Ecto neural progenitor cell (in vitro differentiated cells): ENCODE measurements around the gene AUTS2.
"Not testable (repeated sequence)": the region's sequence is repeated elsewhere in the genome, so short reads cannot be mapped to it uniquely, and the experiment has no call there.

Experiments used
- DNase-seq: peaks from one replicate; pipeline ENCODE4 v3.0.0-alpha.2; 2018; ENCODE audit warnings: low spot score

Gene AUTS2

DNA sequence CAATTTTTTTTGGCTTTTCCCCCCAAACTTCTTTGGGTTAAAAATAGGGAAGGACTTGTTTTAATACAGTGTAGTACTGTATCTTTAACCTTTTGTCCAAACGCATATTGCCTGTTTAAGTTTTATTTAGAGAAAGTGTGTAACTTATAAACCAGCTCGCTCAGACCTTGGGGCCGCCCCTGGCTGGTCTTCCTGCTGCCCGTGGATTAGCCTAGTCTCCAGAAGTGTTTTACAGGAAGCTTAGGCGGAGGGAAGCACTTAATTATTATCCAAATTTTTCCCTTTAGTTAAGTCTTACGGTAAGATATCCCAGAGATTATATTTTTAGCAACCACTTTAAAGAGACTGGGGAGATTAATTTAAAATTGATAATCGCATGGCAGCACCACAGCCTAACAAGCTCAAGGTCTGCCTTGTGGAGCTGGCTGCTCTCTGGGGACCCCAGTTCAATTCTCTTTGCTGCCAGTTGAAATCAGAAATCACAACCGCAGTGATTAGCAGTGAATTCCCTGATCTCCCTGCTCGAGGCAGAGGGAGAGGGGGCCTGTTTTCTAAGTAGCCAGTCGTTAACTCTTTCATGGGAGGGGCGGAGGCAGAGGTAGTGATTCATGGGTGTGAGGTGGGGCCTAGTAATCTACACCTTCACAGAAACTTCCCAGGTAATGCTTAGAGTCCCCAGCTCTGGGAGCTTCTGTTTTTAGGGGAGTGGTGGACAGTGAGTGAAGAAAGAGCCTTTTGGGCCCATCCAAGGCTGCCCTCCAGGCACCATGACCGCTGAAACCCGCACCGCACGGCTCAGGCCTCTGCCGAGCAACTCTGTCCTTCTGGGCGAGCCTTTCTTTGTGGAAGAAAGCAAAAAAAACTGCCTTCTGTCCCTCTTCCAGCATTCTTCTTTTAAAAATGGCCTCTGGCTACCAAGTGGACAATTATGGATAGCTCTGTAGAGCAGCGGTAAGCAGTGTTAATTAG lies 984.9 kb downstream of the AUTS2 start:
- DNase-seq = no peak

DNA sequence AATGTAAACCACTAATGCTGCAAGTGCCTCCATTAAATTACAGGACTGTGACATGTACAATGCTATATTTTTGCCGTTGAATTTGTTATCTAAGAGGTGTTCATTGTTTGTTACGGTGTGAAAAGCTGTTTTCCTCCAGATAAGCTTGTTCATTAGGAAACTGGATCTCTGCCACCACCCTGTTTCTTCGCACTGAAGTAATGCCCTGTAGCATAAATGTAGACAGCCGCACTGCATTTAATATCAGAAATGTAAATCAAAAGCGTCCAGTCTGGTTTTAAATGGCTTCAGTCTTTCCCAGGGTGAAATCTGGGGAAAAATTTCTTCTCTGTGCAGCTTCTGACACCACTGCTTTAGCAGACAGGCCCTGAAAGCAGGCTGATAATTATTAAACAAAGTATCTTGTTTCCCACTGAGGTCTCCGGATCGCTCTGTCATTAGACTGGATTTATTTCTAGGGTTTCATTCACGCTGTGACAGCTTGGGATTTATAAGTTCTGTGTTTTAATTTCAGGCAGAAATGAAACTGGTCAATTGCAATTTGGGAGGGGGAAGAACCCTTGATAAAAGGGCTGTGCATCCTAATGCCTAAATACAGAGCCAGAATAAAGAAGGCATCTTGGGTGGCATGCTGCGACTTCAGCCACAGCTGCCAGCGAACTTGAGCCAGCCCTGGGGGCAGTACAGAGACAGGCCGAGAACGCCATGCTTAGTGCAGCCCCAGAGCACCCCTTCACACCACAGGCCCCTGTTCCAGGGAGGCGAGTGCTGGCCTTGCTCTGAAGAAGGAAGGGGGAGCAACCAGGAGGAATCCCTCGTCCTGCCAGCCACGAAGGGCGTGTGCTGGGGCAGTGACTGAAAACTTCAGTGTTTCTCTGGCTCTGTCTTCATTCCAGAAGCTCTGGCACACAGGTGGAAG lies 985.9 kb downstream of the AUTS2 start:
- DNase-seq = no peak

DNA sequence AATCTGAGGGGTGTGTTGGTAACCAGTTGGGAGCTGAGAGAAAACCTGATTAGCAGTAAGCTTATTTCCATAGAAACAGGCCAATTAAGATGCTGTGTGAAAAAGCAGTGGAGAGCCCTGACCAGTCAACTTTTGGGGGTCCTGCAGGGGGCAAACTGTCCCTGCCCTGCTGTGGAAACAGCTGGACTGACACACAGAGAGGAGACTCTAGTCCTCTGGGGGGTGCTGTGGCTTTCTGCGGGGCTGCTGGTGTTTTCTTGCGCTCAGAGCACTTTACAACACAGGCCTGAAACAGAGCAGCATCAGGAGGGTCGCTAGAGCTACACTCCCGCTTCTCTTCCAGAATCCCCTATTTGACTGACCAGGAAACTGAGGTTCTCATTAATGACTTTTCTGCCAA lies 986.8 kb downstream of the AUTS2 start:
- peak; percentile 70 for DNase-seq

DNA sequence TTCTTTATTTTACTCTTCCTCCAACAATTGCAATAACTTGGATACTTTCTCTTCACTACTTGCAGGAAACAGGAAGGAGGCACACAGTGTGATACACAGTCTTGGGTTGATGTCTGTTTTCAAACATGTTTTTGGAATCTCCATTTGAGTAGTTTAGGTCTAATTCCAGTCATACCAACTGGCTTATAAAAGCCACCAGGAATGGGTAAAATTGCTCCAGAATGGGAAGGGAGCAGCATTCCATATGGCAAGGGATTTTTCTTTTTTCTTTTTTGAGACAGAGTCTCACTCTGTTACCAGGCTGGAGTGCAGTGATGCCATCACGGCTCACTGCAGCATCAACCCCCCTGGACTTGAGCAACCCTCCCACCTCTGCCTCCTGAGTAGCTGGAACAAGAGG lies 988.5 kb downstream of the AUTS2 start:
- DNase-seq = no peak

DNA sequence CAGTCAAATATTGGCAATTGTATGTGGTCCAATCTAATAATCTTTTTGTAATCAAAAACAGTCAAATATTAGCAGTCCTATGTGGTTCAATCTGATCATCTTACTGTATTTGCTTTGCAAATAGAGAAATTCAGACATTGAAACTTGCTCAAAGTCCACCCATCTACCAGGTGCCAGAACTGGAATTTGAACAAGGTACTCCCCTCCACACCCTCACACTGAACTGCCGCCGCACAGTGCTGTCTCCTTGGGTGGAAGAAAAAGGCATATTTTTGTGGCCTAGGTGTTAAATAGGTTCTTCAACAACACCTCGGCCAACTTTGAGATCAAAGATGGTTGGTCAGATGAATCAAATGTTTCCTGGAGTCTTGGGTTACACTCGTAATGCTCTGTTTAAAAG lies 989.5 kb downstream of the AUTS2 start:
- no peak for DNase-seq

DNA sequence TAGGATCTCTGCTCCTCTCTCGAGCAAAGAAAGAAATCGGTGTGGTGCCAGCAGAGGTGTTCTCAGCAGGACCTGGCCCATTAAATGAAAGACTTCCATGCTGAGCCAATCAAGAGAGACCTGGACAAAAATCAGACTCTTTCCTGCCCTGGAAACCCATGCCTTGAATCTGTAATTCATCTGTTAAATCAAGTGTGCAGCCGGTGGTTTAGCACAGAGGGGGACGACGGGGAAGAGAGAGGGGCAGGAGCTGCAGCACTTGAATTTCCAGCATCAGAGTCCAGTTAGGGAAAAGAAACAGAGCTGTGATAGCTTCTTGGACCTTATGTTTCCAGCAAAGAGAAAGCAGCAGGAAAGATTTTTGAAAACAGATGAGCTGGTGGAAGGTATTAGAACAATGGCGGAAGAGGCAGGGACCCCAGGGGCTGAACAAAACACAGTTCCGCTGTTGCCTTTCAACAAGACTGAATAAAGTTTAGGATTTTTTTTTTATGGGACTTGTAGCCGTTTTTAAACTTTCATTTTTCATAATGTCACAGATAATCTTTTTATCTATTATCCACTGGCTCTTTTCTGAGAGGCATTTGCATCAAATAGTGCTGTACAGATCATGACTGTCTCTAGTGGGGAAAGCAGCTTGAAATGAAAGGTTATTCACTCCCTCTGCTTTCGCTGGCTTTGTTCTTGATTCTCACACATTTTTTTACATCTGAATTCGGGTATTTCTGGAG lies 990.1 kb downstream of the AUTS2 start:
- no peak for DNase-seq

DNA sequence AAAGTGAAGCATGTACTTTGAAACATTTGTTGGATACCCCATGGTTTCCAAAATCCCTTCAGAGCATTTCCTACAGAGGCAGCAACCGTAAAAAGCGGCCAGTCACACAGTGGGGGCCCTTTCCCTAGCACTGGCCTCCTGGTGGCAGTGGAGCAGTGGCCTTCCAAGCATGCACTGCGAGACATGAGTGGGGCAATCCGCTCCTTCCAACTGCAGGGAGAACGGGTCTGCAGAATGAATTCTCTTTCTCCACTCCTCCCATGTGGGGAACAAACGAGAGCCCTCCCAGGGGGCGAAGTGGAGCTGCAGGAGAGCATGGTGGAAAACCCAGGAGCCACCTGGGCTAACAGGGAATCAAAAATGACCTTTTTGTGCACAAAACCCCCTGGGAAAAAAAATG lies 990.7 kb downstream of the AUTS2 start:
- no peak for DNase-seq

DNA sequence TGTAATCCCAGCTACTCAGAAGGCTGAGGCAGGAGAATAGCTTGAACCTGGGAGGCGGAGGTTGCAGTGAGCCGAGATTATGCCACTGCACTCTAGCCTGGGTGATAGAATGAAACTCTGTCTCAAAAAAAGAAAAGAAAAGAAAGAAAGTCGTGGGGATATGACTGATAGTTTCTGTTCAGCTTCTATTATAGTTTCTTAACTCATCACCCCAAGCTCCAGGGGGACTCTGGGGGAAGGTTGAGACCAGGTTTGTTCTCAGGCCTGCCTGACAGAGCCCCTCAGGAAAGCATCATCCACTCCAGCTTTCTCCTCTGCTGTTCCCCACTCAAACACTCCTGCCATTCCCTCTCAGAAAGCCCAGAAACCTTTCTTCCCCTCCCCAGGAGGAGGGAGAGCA lies 991.3 kb downstream of the AUTS2 start:
- DNase-seq = no peak

DNA sequence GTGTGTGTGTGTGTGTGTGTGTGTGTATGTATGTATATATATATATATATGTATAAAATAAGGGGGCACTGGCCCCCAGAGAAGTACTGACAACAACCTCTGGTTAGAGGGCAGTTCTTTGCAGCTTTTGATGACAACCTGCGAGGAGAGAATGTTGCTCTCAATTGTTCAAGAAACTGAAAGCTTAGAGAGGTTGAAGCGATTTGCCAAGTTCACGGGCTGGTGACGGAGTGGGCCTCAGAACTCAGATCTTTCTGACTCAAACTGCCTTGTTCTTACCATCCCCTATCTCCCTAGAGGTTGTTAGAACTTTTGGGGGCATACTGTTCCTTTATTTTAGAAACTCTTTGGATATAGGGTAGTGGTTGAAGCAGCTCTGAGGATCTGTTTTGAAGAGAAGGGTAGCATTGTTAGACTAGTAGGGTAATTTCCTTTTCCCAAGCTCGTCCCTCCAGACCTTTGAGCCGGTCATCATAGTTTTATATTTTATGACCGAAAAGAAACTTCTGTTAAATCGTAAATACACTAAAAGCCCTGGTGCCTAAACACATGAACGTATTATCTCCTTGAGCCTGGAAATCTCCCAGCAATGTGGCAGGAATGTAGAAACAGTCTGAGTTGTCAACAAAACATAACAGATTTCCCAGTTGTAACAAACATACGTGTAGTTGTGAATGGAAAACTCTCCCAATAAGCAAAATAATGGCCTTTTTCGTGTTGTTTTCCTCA lies 992.0 kb downstream of the AUTS2 start:
- DNase-seq = no peak

DNA sequence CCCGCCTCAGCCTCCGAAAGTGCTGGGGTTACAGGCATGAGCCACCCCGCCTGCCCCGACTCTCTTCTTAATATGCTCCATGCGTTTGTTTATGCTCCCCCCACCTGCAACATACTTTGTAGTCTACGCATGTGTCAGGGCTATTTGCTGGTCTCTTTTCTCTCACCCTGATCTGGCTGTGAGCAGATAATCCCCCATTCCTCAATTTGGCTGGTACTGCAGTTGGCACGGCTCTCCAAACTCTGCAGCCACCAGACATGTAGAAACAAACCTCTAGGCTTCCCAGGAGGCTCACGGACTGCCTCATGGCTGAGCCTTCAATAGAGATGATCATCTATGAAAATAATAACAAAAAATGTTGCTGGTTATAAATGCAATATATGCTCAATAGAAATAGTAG lies 993.4 kb downstream of the AUTS2 start:
- DNase-seq = no peak

DNA sequence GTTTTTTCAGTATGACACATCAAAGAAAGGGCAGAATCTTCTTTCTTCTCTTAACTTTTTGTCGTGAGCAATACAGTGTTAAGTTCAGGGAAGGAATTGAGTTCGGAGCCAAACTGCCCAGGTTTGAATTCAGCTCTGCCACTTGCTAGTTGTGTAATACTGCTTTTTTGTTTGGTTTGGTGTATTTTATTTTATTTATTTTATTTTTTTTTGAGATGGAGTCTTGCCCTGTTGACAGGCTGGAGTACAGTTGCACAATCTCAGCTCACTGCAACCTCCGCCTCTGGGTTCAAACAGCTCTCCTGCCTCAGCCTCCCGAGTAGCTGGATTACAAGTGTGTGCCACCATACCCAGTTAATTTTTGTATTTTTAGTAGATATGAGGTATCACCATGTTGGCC lies 993.9 kb downstream of the AUTS2 start:
- no peak for DNase-seq

DNA sequence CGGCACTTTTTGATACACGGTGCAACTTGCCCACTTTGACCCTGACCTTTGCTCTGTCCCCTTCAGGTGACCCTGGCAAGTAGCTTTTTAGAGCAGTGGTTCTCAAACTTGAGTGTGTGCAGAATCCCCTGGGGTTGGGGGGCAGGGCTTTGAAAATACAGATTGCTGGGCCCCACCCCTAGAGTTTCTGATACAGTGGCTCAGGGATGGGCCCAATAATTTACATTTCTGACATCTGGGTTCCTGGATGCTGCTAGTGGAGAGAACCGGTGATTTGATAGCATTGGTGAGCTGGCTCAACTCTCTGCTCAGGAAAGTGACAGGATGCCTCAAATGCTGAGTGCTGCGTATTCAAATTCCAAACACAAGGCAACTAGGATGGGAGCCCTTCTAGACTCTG lies 995.9 kb downstream of the AUTS2 start:
- no peak for DNase-seq

DNA sequence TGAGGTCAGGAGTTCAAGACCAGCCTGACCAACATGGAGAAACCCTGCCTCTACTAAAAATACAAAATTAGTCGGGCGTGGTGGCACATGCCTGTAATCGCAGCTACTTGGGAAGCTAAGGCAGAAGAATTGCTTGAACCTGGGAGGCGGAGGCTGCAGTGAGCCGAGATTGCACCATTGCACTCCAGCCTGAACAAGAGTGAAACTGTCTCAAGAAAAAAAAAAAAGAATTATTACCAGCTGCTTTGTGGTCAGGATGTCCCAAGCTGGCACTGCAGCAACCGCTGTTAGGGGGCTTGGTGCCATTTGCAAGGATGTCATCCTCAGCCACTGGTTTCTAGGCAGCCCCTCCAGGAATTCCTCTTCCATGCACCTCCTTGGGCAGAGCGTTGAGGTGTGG lies 996.6 kb downstream of the AUTS2 start:
- not testable (repeated sequence) for DNase-seq

DNA sequence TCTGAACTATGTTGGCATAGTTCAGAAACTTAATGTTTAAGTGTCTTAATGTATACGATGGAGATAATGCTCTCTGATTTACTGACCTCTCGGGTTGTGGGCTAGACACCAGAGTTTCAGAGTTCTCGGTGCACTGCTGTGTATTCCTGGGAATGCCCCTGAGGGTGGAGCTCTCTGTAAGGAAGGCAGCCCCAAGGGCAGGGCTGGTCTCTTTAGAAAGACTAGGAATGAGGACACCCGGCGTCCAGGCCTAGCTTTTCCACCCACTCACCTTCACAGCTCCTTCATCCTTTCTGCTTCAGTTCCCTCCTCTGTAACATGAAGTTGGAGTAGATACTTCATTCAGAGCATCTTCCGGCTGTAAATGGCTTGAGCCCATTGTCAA lies 997.1 kb downstream of the AUTS2 start:
- DNase-seq = no peak

DNA sequence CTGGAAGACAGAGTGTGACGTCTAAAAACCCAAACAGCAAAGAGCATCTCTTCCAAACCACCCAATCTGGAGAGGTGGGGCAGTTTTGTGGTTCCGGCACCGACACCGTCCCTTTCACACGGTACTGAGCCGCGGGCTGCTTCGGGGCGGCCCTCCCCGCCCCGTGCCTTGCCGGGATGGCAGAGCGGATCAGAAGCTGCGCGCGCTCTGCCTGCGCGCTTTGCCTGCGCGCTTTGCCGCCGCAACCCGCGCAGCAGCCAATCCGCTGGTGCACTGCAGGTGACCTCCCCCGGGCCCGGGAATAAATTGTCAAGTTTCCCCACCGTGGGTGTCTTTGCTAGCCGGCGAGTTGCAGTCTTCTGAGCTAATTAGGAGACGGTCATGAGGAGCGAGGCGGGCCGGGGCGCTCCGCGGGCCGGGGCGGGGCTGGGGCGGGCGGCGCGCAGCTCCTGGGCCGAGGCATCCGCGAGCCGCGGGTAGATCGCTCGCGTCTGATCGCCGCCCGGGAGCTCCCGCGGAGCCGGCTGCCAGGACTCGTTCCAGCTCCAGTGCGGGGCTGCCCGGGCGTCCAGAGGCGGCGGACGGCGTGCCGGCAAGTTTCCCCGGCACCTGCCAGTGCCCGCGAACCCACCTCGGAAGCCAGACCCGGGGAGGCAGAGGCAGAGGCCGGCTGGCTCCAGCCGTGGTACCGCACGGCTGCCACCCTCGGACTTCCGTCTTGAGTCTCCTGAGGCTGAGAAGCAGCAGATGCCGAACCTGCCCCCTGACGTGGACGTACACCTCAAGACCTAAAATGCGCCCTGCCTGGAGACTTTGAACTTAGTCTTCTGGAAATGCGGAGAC lies 997.7 kb downstream of the AUTS2 start:
- DNase-seq = peak; percentile 73

DNA sequence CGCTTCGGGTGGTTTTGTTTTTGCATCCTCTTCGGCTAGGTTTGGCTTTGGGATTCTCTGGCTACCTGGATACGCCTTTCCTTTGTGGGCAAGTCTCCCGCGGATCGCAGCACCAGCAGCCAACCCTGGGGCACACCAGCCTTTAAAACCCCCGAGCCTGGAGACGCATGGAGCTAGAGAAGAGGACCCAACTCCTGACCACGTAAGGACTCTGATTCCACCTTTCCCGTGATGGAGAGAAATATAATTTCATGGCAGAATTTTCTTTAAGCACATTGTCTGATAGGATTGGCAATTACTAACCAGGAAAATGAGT lies 998.3 kb downstream of the AUTS2 start:
- no peak for DNase-seq

DNA sequence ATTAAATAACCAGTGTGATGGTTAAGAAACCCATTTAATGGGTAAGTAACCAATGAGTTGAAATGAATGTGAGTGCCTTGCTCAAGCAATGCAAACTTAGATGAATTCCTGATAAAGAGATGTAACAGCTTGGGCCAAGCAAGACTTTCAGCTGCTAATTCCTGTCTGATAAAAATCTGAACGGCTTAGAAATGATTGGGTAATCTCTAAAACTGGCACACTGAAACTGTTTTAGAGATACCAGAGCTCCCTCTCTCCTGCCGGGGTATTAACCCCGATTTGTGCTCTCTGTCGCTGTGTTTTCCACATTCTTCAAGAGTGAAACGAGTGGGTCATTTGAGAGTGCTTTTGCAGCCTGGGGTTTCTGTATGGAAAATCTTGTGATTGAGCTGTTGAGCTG lies 998.8 kb downstream of the AUTS2 start:
- no peak for DNase-seq

DNA sequence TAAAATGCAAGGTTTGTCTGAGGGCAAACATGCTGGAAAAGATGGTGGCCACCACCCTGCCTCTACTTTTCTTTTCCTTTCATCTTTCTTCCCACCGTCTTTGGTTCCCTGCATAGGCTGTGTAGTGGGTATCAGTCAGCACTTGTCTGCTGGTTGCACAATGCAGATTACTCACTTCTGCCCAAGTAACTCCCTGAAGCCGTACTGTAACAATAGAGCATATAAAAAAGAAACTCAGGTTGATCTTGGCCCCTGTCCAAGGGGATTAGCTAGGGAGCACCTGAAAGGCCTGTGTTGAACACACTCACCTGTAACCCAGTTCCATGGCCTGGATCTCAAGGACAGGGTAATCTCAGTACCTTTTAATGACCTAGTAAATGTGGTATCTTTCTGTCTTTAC lies 1000.7 kb downstream of the AUTS2 start:
- DNase-seq = no peak

DNA sequence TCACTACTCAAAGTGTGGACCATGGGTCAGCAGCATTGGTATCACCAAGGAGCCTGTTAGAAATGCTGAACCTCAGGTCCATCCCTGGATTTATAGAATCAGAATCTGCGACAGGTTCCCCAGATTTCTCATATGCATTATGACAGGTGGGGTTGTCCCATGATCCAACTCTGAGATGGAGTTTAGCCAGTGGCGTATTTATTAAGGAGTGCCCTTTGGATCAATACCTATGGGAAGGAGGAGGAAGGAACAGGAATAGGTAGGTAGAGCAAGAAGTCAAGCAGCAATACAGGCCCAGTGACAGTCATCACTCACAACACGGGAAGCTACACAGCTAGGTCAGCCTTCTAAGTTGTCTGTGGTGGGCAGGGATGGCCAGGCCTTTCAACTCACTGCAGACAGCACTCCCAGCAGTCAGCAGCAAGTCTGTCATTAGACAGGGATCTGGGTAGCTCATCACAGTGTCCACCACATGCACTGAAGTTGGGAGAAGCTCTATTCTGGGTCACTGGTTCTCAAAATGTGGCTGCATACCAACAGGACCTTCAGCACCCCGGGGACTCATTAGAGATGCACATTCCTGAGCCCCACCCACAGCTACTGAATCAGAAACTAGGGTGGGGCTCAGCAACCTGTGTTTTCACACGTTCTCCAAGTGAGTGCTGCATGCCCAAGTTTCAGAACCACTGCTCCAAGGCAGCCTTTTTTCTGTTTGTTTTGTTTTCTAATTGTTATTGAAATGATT lies 1001.3 kb downstream of the AUTS2 start:
- no peak for DNase-seq

DNA sequence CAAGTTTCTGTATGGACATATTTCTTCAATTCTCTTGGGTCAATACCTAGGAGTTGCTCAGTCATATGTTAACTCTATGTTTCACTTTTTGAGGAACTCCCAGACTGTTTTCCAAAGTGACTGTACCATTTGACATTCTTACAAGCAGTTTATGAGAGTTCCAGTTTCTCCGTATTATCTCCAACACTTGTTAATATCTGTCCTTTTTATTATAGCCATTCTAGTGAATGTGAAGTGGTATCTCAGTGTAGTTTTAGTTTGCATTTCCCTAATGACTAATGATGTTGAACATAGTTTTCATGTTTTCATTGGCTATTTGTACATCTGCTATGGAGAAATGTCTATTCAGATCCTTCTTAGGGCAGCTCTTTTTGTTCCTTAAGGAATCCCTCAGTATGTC lies 1002.7 kb downstream of the AUTS2 start:
- no peak for DNase-seq
